ENCODE data around the gene EHD2. TPM values are rescaled to one million over a fixed set of nuclear protein-coding genes. Genes with fewer than 3 reads are reported as not detected.

Gene EHD2
- total RNA-seq, 1 donor from 2014 or later, result 159 TPM

GRCh38 chr19:47720669-47721422, 7.6 kb downstream of the EHD2 start:
- Histone ChIP-seq H3K4me1 (ENCODE audit: insufficient read depth, low read length) (peaks cover 44% of the 10 kb centered on the region), H3K4me3 (ENCODE audit: insufficient read depth, low read depth, low read length) (no peak overlapping the region), H3K27ac (ENCODE audit: low read depth, low read length) (no peak overlapping the region), H3K79me2 (ENCODE audit: insufficient read depth, low read length) (peaks cover 43% of the 10 kb centered on the region), H3K36me3 (ENCODE audit: insufficient read depth, low read length) (peaks cover 14% of the 10 kb centered on the region), H3K9ac (ENCODE audit: low read length) (peak overlapping the region; percentile 83), H3K4me2 (ENCODE audit: low read length) (peak overlapping the region; percentile 84), H3K9me3 (ENCODE audit: insufficient read depth, low read depth, low read length) (no peaks in the 10 kb centered on the region), H3K27me3 (ENCODE audit: insufficient read depth, low read length) (no peaks in the 10 kb centered on the region), H4K20me1 (ENCODE audit: insufficient read depth, low read length) (peaks cover 20% of the 10 kb centered on the region), H2AFZ (ENCODE audit: low read depth, low read length) (no peak overlapping the region)
- no peak overlapping the region for H3K27ac Mint-ChIP-seq (ENCODE audit: unreplicated experiment)
- FAIRE-seq (no peak), DNase-seq (ENCODE audit: low read depth) (no peak)
- TF ChIP-seq CTCF (IDR thresholded peaks at IDR 0.05; ENCODE audit: insufficient read depth, low read depth, low read length) (no peak), EZH2 (IDR thresholded peaks at IDR 0.05; ENCODE audit: insufficient read depth, low read length) (no peak)
- peak overlapping the region; percentile 47 for H3K4me3 Mint-ChIP-seq (ENCODE audit: unreplicated experiment)
- peaks cover 31% of the 10 kb centered on the region for H3K4me1 Mint-ChIP-seq (ENCODE audit: low read depth, unreplicated experiment)
- H3K36me3 Mint-ChIP-seq (ENCODE audit: low read depth, unreplicated experiment), result peaks cover 27% of the 10 kb centered on the region
- H3K9me3 Mint-ChIP-seq (ENCODE audit: unreplicated experiment), result peaks cover 3% of the 10 kb centered on the region
- H3K27me3 Mint-ChIP-seq (ENCODE audit: low read depth, unreplicated experiment), result no peaks in the 10 kb centered on the region

GRCh38 chr19:47723581-47723940, 10.3 kb downstream of the EHD2 start:
- Mint-ChIP-seq H3K9me3 (ENCODE audit: unreplicated experiment) (no peaks in the 10 kb centered on the region), H3K4me1 (ENCODE audit: low read depth, unreplicated experiment) (peaks cover 26% of the 10 kb centered on the region), H3K27me3 (ENCODE audit: low read depth, unreplicated experiment) (no peaks in the 10 kb centered on the region), H3K36me3 (ENCODE audit: low read depth, unreplicated experiment) (peaks cover 21% of the 10 kb centered on the region), H3K27ac (ENCODE audit: unreplicated experiment) (peak overlapping the region; percentile 69), H3K4me3 (ENCODE audit: unreplicated experiment) (no peak overlapping the region)
- peak; percentile 92 for DNase-seq (ENCODE audit: low read depth)
- peaks cover 43% of the 10 kb centered on the region for H3K4me1 ChIP-seq (ENCODE audit: insufficient read depth, low read length)
- H2AFZ ChIP-seq (ENCODE audit: low read depth, low read length), result no peak overlapping the region
- no peak for FAIRE-seq
- H3K27me3 ChIP-seq (ENCODE audit: insufficient read depth, low read length), result no peaks in the 10 kb centered on the region
- H3K9me3 ChIP-seq (ENCODE audit: insufficient read depth, low read depth, low read length), result no peaks in the 10 kb centered on the region
- no peak for TF ChIP-seq CTCF (IDR thresholded peaks at IDR 0.05; ENCODE audit: insufficient read depth, low read depth, low read length)
- no peak for TF ChIP-seq EZH2 (IDR thresholded peaks at IDR 0.05; ENCODE audit: insufficient read depth, low read length)
- peak overlapping the region; percentile 74 for H3K9ac ChIP-seq (ENCODE audit: low read length)
- H4K20me1 ChIP-seq (ENCODE audit: insufficient read depth, low read length), result peaks cover 14% of the 10 kb centered on the region
- H3K4me2 ChIP-seq (ENCODE audit: low read length), result peak overlapping the region; percentile 67
- peak overlapping the region; percentile 90 for H3K27ac ChIP-seq (ENCODE audit: low read depth, low read length)
- H3K36me3 ChIP-seq (ENCODE audit: insufficient read depth, low read length), result peaks cover 21% of the 10 kb centered on the region
- H3K79me2 ChIP-seq (ENCODE audit: insufficient read depth, low read length), result peaks cover 26% of the 10 kb centered on the region
- peak overlapping the region; percentile 6 for H3K4me3 ChIP-seq (ENCODE audit: insufficient read depth, low read depth, low read length)

Data from astrocyte (in vitro differentiated cells and primary cell).